Measurements from ENCODE around the gene NAT16. TPM values are rescaled to one million over a fixed set of nuclear protein-coding genes. Genes with fewer than 3 reads are reported as not detected.

Gene NAT16
- total and polyA plus RNA-seq, 10 donors: not detected

- intact Hi-C loops (cut with DNase I; ENCODE audit: low total_unique reads): no loop called here
- 0 to 1% (median 1%) methylated on average over 35 to 57 of the region's 57 CpGs for WGBS, 5 donors
- Histone ChIP-seq H3K27me3 (replicated peaks in 1 of 7) (no peaks in the 10 kb centered on the region), H3K4me1 (peaks cover 20 to 74% (median 48%) of the 10 kb centered on the region in 6 donors), H3K9me3 (no peaks in the 10 kb centered on the region), H3K36me3 (peaks cover 0 to 55% (median 23%) of the 10 kb centered on the region in 6 donors), H3K27ac (peak within 1 kb of the TSS; percentile 66 to 97 (median 94)), H3K4me3 (peak within 1 kb of the TSS; percentile 65 to 92 (median 88))
- TF ChIP-seq CTCF (IDR thresholded peaks at IDR 0.05 in 8 of 11, conservative IDR thresholded peaks at IDR 0.05 in 3 of 11) (peak in 7 of 11 experiments; percentile 18 to 42 (median 35)), POLR2A (IDR thresholded peaks at IDR 0.05) (no peak), POLR2AphosphoS5 (IDR thresholded peaks at IDR 0.05) (peak; percentile 62 to 87 (median 83))
- peak; percentile 96 for DNase-seq
These were observed 37.5 kb upstream of the NAT16 start, which contains the start of the genes PLOD3 and ZNHIT1 for GRCh38 chr7:101217388-101218235. PLOD3 (minus strand) TSS chr7:101217581; CDS start chr7:101217274, 307 bp downstream. ZNHIT1 (plus strand) TSS chr7:101218165; CDS start chr7:101218196, 31 bp downstream.

GRCh38 chr7:101216860-101217387 lies 36.8 kb upstream of the NAT16 start:
- 1 to 2% (median 1%) methylated on average over 28 to 34 of the region's 34 CpGs for WGBS, 5 donors
- no peaks in the 10 kb centered on the region for H3K27me3 ChIP-seq (replicated peaks in 1 of 7)
- intact Hi-C loops (cut with DNase I; ENCODE audit: low total_unique reads): no loop called here
- no peaks in the 10 kb centered on the region for H3K9me3 ChIP-seq
- DNase-seq: peak; percentile 89
- peak overlapping the region; percentile 65 to 92 (median 88) for H3K4me3 ChIP-seq
- H3K36me3 ChIP-seq: peaks cover 0 to 55% (median 24%) of the 10 kb centered on the region in 6 donors
- TF ChIP-seq CTCF (IDR thresholded peaks at IDR 0.05 in 8 of 11, conservative IDR thresholded peaks at IDR 0.05 in 3 of 11): no peak
- no peak for TF ChIP-seq POLR2A (IDR thresholded peaks at IDR 0.05)
- TF ChIP-seq POLR2AphosphoS5 (IDR thresholded peaks at IDR 0.05): no peak
- peak overlapping the region; percentile 66 to 97 (median 94) for H3K27ac ChIP-seq
- peaks cover 20 to 68% (median 47%) of the 10 kb centered on the region in 6 donors for H3K4me1 ChIP-seq

- Histone ChIP-seq H3K27ac (peak overlapping the region in 7 of 8 donors; percentile 66 to 97 (median 94)), H3K36me3 (peaks cover 0 to 55% (median 31%) of the 10 kb centered on the region in 6 donors), H3K4me3 (peak overlapping the region; percentile 65 to 92 (median 88)), H3K4me1 (peaks cover 20 to 61% (median 44%) of the 10 kb centered on the region in 6 donors), H3K9me3 (no peaks in the 10 kb centered on the region), H3K27me3 (replicated peaks in 1 of 7) (no peaks in the 10 kb centered on the region)
- WGBS, 5 donors: 53 to 65% (median 59%) methylated on average over 29 to 31 of the region's 31 CpGs
- TF ChIP-seq CTCF (IDR thresholded peaks at IDR 0.05 in 8 of 11, conservative IDR thresholded peaks at IDR 0.05 in 3 of 11) (no peak), POLR2A (IDR thresholded peaks at IDR 0.05) (no peak), POLR2AphosphoS5 (IDR thresholded peaks at IDR 0.05) (no peak)
- intact Hi-C loops (cut with DNase I; ENCODE audit: low total_unique reads): no loop called here
- DNase-seq: no peak
These were observed 36.1 kb upstream of the NAT16 start for GRCh38 chr7:101216001-101216859.
